ENCODE measurements around the gene SLC39A1.

DNA sequence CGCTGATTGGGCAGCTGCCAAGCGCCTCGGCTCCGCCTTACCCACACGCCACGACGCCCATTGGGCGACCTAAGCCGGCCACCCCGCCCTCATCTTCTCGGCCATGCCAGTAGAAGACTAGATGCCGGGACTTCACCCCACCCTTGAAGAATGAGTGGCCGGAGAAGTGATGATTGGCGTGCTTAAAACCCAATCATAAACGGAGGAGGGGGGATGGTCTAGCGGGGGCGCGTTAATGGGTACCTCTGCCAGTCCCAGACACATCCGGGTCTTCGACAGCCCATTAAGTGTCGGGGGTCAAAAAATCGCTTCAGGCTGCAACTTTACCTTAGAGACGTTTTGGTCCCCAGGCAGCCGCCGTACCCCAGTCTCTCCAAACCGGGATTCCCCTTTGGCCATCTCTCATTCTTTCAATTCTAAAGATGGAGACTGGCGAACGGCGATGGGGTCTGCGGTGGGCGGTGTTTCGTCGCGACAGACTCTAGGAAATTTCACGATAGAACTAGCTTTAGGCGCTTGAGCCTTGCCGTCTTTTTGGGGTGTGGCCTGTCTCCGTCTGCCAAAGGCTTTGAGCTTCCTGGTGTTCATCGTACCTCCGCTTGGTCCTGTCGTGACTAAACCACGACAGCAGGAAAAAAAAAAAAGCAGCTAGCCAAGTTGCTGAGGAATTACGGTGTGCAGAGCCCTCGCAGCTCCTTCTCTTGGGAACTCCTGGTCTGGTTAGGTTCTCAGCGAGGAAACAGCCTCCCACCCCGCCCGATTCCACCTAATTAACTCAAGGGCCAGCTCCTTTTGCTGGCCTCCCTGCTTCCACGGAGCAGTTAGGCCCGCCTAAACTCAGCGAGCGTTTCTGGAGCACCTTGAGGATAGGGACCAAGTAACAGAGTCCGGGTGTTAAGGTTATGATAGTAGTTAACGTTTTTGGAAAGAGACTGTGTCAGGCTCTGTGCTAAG is 40.1 kb downstream of the SLC39A1 start, which contains the start of gene GATAD2B:
- TF ChIP-seq, protein P1, sequence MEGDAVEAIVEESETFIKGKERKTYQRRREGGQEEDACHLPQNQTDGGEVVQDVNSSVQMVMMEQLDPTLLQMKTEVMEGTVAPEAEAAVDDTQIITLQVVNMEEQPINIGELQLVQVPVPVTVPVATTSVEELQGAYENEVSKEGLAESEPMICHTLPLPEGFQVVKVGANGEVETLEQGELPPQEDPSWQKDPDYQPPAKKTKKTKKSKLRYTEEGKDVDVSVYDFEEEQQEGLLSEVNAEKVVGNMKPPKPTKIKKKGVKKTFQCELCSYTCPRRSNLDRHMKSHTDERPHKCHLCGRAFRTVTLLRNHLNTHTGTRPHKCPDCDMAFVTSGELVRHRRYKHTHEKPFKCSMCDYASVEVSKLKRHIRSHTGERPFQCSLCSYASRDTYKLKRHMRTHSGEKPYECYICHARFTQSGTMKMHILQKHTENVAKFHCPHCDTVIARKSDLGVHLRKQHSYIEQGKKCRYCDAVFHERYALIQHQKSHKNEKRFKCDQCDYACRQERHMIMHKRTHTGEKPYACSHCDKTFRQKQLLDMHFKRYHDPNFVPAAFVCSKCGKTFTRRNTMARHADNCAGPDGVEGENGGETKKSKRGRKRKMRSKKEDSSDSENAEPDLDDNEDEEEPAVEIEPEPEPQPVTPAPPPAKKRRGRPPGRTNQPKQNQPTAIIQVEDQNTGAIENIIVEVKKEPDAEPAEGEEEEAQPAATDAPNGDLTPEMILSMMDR (conservative IDR thresholded peaks at IDR 0.05; ENCODE audit: low read length): no peak
- TF ChIP-seq EZH2phosphoT487 (IDR thresholded peaks at IDR 0.05; ENCODE audit: borderline replicate concordance, low read depth, low read length): no peak
